ENCODE data around the gene MAGI1.

Gene MAGI1

GRCh38 chr3:65806600-65806999 lies 232.1 kb downstream of the MAGI1 start:
- TF ChIP-seq CTCF (IDR thresholded peaks at IDR 0.05; ENCODE audit: insufficient read depth, low read length), result no peak
- TF ChIP-seq REST (IDR thresholded peaks at IDR 0.05; ENCODE audit: insufficient replicate concordance, low read depth), result no peak
- no peak for TF ChIP-seq POLR2AphosphoS5 (IDR thresholded peaks at IDR 0.05; ENCODE audit: low read depth)
- TF ChIP-seq SPI1 (IDR thresholded peaks at IDR 0.05; ENCODE audit: borderline replicate concordance, low read depth), result no peak
- TF ChIP-seq GABPA (IDR thresholded peaks at IDR 0.05; ENCODE audit: low read depth), result no peak
- DNase-seq (ENCODE audit: low read depth in 1 of 2, low spot score in 1 of 2), result no peak
- H3K4me3 ChIP-seq (replicated peaks; ENCODE audit: insufficient read depth, low read length), result no peak overlapping the region

GRCh38 chr3:65796676-65797075 lies 242.0 kb downstream of the MAGI1 start:
- TF ChIP-seq GABPA (IDR thresholded peaks at IDR 0.05; ENCODE audit: low read depth) (no peak), CTCF (IDR thresholded peaks at IDR 0.05; ENCODE audit: insufficient read depth, low read length) (no peak), REST (IDR thresholded peaks at IDR 0.05; ENCODE audit: insufficient replicate concordance, low read depth) (no peak), POLR2AphosphoS5 (IDR thresholded peaks at IDR 0.05; ENCODE audit: low read depth) (no peak), SPI1 (IDR thresholded peaks at IDR 0.05; ENCODE audit: borderline replicate concordance, low read depth) (no peak)
- peaks cover 3% of the 10 kb centered on the region for H3K27me3 ChIP-seq (ENCODE audit: insufficient read depth, poor library complexity, severe bottlenecking)
- DNase-seq (ENCODE audit: low read depth in 1 of 2, low spot score in 1 of 2), result no peak

More at GRCh38 chr3:65806600-65806999, 232.1 kb downstream of the MAGI1 start:
- no peak overlapping the region for H3K27ac ChIP-seq (replicated peaks)
- H3K27me3 ChIP-seq (ENCODE audit: insufficient read depth, poor library complexity, severe bottlenecking), result no peaks in the 10 kb centered on the region

GRCh38 chr3:65795166-65795565 lies 243.6 kb downstream of the MAGI1 start:
- DNase-seq (ENCODE audit: low read depth in 1 of 2, low spot score in 1 of 2), result no peak
- TF ChIP-seq POLR2AphosphoS5 (IDR thresholded peaks at IDR 0.05; ENCODE audit: low read depth) (no peak), REST (IDR thresholded peaks at IDR 0.05; ENCODE audit: insufficient replicate concordance, low read depth) (no peak), CTCF (IDR thresholded peaks at IDR 0.05; ENCODE audit: insufficient read depth, low read length) (no peak), SPI1 (IDR thresholded peaks at IDR 0.05; ENCODE audit: borderline replicate concordance, low read depth) (no peak), GABPA (IDR thresholded peaks at IDR 0.05; ENCODE audit: low read depth) (no peak)

More at GRCh38 chr3:65796676-65797075, 242.0 kb downstream of the MAGI1 start:
- Histone ChIP-seq H3K4me3 (replicated peaks; ENCODE audit: insufficient read depth, low read length) (no peak overlapping the region), H3K27ac (replicated peaks) (no peak overlapping the region)

More at GRCh38 chr3:65795166-65795565, 243.6 kb downstream of the MAGI1 start:
- peaks cover 3% of the 10 kb centered on the region for H3K27me3 ChIP-seq (ENCODE audit: insufficient read depth, poor library complexity, severe bottlenecking)
- H3K27ac ChIP-seq (replicated peaks), result no peak overlapping the region
- no peak overlapping the region for H3K4me3 ChIP-seq (replicated peaks; ENCODE audit: insufficient read depth, low read length)

Data from HL-60 (cell line).